ENCODE results near the gene RIN3. TPM values are rescaled to one million over a fixed set of nuclear protein-coding genes. Genes with fewer than 3 reads are reported as not detected.
A peak's percentile ranks its signal among the peaks of the same experiment; 100 is the strongest.

RIN3 gene
- total and polyA plus RNA-seq, 10 of the 15 experiments (the other 5 are each of a cell fraction or from before 2014, with no cell fraction given), result 0.91 to 23.3 (median 6.3) TPM

- TF ChIP-seq EZH2 (IDR thresholded peaks at IDR 0.05; ENCODE audit: borderline replicate concordance, control insufficient read depth, low read depth, low read length), result no peak
- TF ChIP-seq CBFB (IDR thresholded peaks at IDR 0.05; ENCODE audit: low read depth), result 0 out of 2 replicates have a peak, but pooled peaks have one; percentile 23
- no peak for TF ChIP-seq KDM1A (IDR thresholded peaks at IDR 0.05; ENCODE audit: borderline replicate concordance)
- TF ChIP-seq BRCA1 (IDR thresholded peaks at IDR 0.05; ENCODE audit: low read depth, low read length), result no peak
- no peak for TF ChIP-seq MAX (IDR thresholded peaks at IDR 0.05; ENCODE audit: low read depth, low read length)
- TF ChIP-seq BMI1 (IDR thresholded peaks at IDR 0.05; ENCODE audit: borderline replicate concordance), result no peak
- TF ChIP-seq SREBF1 (IDR thresholded peaks at IDR 0.05; ENCODE audit: low read length), result no peak
- no peak for TF ChIP-seq CHD1 (IDR thresholded peaks at IDR 0.05; ENCODE audit: low read depth, low read length)
- TF ChIP-seq ZBED1 (IDR thresholded peaks at IDR 0.05; ENCODE audit: borderline replicate concordance), result peak; percentile 54; the same call in 1 of the 2 replicates
- no peak for TF ChIP-seq CBX3 (IDR thresholded peaks at IDR 0.05; ENCODE audit: borderline replicate concordance, low read depth)
- TF ChIP-seq ZNF384 (IDR thresholded peaks at IDR 0.05; ENCODE audit: borderline replicate concordance, low read depth, low read length), result peak; percentile 91
- TF ChIP-seq SMARCA5 (IDR thresholded peaks at IDR 0.05), result no peak
- peak; percentile 87 for TF ChIP-seq JUNB (IDR thresholded peaks at IDR 0.05)
- TF ChIP-seq TCF7 (IDR thresholded peaks at IDR 0.05; ENCODE audit: borderline replicate concordance), result no peak
- TF ChIP-seq RBBP5 (conservative IDR thresholded peaks at IDR 0.05), result no peak
- no peak for TF ChIP-seq CREB1 (IDR thresholded peaks at IDR 0.05; ENCODE audit: low read depth)
- peak; percentile 54; the same call in 1 of the 2 replicates for TF ChIP-seq NBN (IDR thresholded peaks at IDR 0.05)
- no peak for TF ChIP-seq ASH2L (IDR thresholded peaks at IDR 0.05; ENCODE audit: borderline replicate concordance, low read depth)
- no peak for TF ChIP-seq NFXL1 (IDR thresholded peaks at IDR 0.05; ENCODE audit: borderline replicate concordance)
- no peak for TF ChIP-seq SREBF2 (IDR thresholded peaks at IDR 0.05; ENCODE audit: low read length)
- TF ChIP-seq SRF (IDR thresholded peaks at IDR 0.05; ENCODE audit: low read depth in 2 of 2, low read length in 2 of 2), result no peak
- no peak for TF ChIP-seq NFYA (IDR thresholded peaks at IDR 0.05; ENCODE audit: borderline replicate concordance, low read depth, low read length)
- TF ChIP-seq ATF7 (IDR thresholded peaks at IDR 0.05; ENCODE audit: low read depth), result peak; percentile 40; the same call in 1 of the 2 replicates
- no peak for TF ChIP-seq RFX5 (IDR thresholded peaks at IDR 0.05; ENCODE audit: low read depth, low read length)
- TF ChIP-seq ZBTB4 (CRISPR knock-in tag; IDR thresholded peaks at IDR 0.05), result no peak
- TF ChIP-seq IRF3 (IDR thresholded peaks at IDR 0.05), result no peak
- TF ChIP-seq USF1 (IDR thresholded peaks at IDR 0.05; ENCODE audit: borderline replicate concordance, extremely low read length, insufficient read depth, low read depth, low read length), result no peak
- TF ChIP-seq ATF3 (IDR thresholded peaks at IDR 0.05; ENCODE audit: borderline replicate concordance, extremely low read depth, low read depth, low read length), result no peak
- no peak for TF ChIP-seq RELA (IDR thresholded peaks at IDR 0.05; ENCODE audit: borderline replicate concordance, partially characterized antibody)
These were observed 49.8 kb downstream of the RIN3 start (continued) for GRCh38 chr14:92563359-92563758.
